HCT116 (cell line): ENCODE results near the gene CAPN2.
"Not testable (repeated sequence)": the region's sequence is repeated elsewhere in the genome, so short reads cannot be mapped to it uniquely, and the experiment has no call there.

Experiments
- ATF3 ChIP-seq: IDR thresholded peaks from 2 replicates; pipeline ENCODE4 v1.6.1; 2012
- CEBPB ChIP-seq: IDR thresholded peaks from 2 replicates; pipeline ENCODE4 v1.6.1; 2012; ENCODE audit warnings: low read depth
- CTCF ChIP-seq, 3 experiments: fragments of 200-600 bp in 1 of 3; sonication (generic) in 1 of 3; IDR thresholded peaks in 2 of 3; conservative IDR thresholded peaks in 1 of 3; 2 replicates each; pipeline ENCODE4 v1.5.1; 2012 to 2017; ENCODE audit warnings: low read depth in 2 of 3, low read length in 2 of 3, antibody characterized with exemption in 1 of 3, borderline replicate concordance in 1 of 3, control low read depth in 1 of 3, mild to moderate bottlenecking in 1 of 3, mixed read lengths in 1 of 3, mixed run types in 1 of 3, moderate library complexity in 1 of 3; ENCODE audit not compliant: insufficient read depth in 1 of 3
- EZH2 ChIP-seq: fragments of 200-600 bp; sonication (generic); IDR thresholded peaks from 2 replicates; pipeline ENCODE4 v1.6.1; 2017; ENCODE audit warnings: antibody characterized with exemption, mixed run types
- FOSL1 ChIP-seq: IDR thresholded peaks from 2 replicates; pipeline ENCODE4 v1.6.1; 2012; ENCODE audit warnings: low read depth
- POLR2A ChIP-seq: IDR thresholded peaks from 2 replicates; pipeline ENCODE4 v1.7.0; 2011; ENCODE audit warnings: borderline replicate concordance; ENCODE audit not compliant: insufficient read depth, insufficient read length; ENCODE audit errors: extremely low read depth
- POLR2AphosphoS5 ChIP-seq: IDR thresholded peaks from 2 replicates; pipeline ENCODE4 v1.6.1; 2011; ENCODE audit warnings: mild to moderate bottlenecking, low read depth, low read length, moderate library complexity
- REST ChIP-seq: IDR thresholded peaks from 2 replicates; pipeline ENCODE4 v1.6.1; 2012; ENCODE audit warnings: low read depth
- ZFX ChIP-seq: fragments of 450-650 bp; IDR thresholded peaks from 2 replicates; pipeline ENCODE4 v1.6.1; 2017
- ZNF274 ChIP-seq: fragments of 200-500 bp; sonication (Bioruptor generic); IDR thresholded peaks from 2 replicates; pipeline ENCODE4 v1.6.1; 2014; ENCODE audit warnings: mild to moderate bottlenecking, low read depth, low read length, inconsistent platforms

GRCh38 chr1:223740038-223740736 is 27.8 kb downstream of the CAPN2 start:
- not testable (repeated sequence) for TF ChIP-seq POLR2AphosphoS5; CTCF (IDR thresholded peaks at IDR 0.05 in 2 of 3, conservative IDR thresholded peaks at IDR 0.05 in 1 of 3; ENCODE audit: borderline replicate concordance in 1 of 3, insufficient read depth in 1 of 3, low read depth in 2 of 3, low read length in 2 of 3); POLR2A; EZH2; FOSL1; CEBPB; ZFX; ZNF274; REST; ATF3
